Kidney epithelial cell (primary cell): Measurements from ENCODE around the gene HS6ST1. TPM values are rescaled to one million over a fixed set of nuclear protein-coding genes. Genes with fewer than 3 reads are reported as not detected.

ENCODE experiments used
- DNase-seq: peaks from one replicate; pipeline ENCODE4 v3.0.0-alpha.2; 2010; ENCODE audit warnings: low read depth
- H3K27me3 ChIP-seq: 2 replicates; pipeline ENCODE4 v1.6.0; 2011; ENCODE audit warnings: low read length; ENCODE audit not compliant: control insufficient read depth, insufficient read depth
- H3K36me3 ChIP-seq: 2 replicates; pipeline ENCODE4 v1.5.1; 2011; ENCODE audit warnings: low read length; ENCODE audit not compliant: control insufficient read depth, insufficient read depth
- H3K4me3 ChIP-seq: 2 replicates; pipeline ENCODE4 v1.5.1; 2011; ENCODE audit warnings: low read depth, mild to moderate bottlenecking, control low read depth, low read length
- total RNA-seq: library from RNA; depleted of rRNA; stranded (reverse); fragments of >200 nt; gene quantifications from 2 replicates; pipeline ENCODE4 v1.2.3, GENCODE V29; 2015
- TF ChIP-seq, protein P1 (sequence below): IDR thresholded peaks from 2 replicates; pipeline ENCODE4 v1.5.1; 2011; ENCODE audit warnings: mild to moderate bottlenecking, moderate library complexity, low read length, control low read depth, inconsistent platforms; ENCODE audit not compliant: insufficient read depth, poor library complexity, severe bottlenecking

HS6ST1 gene
- total RNA-seq, 1 donor from 2014 or later, result 34.4 TPM

DNA sequence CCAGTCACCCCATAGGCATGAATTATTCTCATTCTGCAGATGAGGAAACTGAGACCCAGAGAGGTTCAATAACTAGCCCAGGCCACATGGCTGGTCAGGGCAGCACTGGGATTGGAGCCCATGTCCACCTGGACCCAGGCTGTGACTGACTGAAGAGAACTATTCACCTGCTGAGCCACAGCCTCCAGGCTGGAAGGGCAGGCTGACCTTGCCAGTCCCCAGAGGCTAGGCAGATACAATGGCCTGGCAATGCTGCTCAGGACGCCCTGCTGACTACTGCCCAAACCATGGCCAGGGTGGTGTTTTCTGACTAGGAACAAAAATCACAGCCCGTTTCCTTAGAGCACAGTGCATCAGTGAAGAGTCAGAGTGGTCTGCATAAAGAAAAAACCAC lies 36.8 kb downstream of the HS6ST1 start:
- TF ChIP-seq, protein P1, sequence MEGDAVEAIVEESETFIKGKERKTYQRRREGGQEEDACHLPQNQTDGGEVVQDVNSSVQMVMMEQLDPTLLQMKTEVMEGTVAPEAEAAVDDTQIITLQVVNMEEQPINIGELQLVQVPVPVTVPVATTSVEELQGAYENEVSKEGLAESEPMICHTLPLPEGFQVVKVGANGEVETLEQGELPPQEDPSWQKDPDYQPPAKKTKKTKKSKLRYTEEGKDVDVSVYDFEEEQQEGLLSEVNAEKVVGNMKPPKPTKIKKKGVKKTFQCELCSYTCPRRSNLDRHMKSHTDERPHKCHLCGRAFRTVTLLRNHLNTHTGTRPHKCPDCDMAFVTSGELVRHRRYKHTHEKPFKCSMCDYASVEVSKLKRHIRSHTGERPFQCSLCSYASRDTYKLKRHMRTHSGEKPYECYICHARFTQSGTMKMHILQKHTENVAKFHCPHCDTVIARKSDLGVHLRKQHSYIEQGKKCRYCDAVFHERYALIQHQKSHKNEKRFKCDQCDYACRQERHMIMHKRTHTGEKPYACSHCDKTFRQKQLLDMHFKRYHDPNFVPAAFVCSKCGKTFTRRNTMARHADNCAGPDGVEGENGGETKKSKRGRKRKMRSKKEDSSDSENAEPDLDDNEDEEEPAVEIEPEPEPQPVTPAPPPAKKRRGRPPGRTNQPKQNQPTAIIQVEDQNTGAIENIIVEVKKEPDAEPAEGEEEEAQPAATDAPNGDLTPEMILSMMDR, result no peak
- no peaks in the 10 kb centered on the region for H3K27me3 ChIP-seq
- no peaks in the 10 kb centered on the region for H3K36me3 ChIP-seq
- H3K4me3 ChIP-seq, result no peak overlapping the region
- DNase-seq, result no peak

DNA sequence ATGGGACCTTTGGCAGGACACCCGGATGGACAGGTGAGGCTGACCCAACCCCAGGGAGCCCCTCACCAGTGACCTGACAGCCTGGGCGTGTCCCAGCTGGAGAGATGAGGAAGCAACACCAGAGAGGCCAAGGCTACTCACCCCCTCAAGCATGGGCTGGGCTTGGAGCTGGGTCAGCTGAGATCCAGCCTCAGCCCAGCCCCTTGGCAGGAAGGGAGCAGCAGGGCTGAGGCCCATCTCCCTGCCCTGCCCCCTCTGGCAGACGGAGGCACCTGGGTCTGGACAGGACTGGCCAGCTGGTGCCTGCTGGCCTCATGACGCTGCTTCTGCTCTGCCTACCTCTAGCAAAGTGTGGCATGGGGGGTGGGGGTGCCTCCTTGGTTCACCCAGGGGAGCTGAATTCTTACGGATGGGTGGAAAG lies 37.8 kb downstream of the HS6ST1 start:
- TF ChIP-seq, protein P1, result no peak
- H3K36me3 ChIP-seq, result no peaks in the 10 kb centered on the region

DNA sequence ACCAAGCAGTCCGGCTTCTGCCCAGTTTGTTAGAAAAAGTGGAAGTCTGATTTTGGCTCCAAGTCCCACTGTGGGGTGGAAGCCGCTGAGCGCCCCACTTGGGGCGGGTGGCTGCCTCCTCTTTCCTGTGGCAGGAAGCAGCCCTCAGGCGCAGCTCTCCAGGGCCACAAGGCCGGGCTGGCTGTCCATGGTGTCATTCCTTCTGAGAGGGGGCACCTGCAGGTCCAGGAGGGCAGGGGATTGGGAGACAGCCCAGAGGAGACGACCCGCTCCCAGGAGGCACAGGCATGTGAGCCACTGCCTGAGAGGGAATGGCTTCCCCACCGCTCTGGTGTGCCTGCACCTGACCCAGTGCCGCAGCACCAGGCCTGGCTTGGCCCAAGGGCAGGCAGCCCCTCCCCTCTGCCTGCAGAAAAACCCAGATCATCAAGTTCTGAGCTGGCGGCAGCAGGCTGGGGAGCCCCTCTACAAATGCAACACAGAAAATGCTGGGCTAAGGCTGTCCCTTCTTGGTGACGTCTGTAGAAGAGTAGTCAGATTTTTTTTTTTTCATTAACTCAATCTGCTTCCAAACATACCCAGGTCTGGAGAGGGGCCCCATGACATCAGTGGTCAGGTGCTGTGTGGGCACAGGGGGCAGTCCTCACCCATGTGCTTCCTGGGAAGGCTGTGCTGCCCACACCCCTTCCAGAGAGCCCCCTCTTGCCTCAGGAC lies 38.4 kb downstream of the HS6ST1 start:
- Histone ChIP-seq H3K36me3 (peaks cover 1% of the 10 kb centered on the region), H3K4me3 (no peak overlapping the region), H3K27me3 (no peaks in the 10 kb centered on the region)
- no peak for DNase-seq
- TF ChIP-seq, protein P1, result no peak

More for the DNA sequence above, 37.8 kb downstream of the HS6ST1 start:
- no peak overlapping the region for H3K4me3 ChIP-seq
- no peak for DNase-seq
- H3K27me3 ChIP-seq, result no peaks in the 10 kb centered on the region

DNA sequence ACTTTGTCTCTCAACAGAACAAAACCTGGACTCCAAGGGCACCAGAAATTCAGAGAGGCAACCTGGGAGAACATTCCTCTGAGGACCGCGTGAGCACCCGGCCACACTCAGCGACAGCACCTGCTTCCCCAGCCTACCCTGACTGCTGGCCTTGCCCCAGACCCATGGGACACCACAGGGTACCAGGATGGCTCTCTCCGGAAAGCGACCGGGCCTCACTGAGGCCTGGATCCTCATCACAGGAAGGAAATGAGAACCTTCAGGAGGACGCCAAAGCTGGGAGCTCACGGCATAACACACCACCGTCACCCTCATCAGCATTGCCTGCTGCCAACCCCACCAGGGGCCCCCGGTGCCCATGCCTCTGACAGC lies 38.9 kb downstream of the HS6ST1 start:
- no peak for DNase-seq
- Histone ChIP-seq H3K36me3 (peaks cover 1% of the 10 kb centered on the region), H3K4me3 (no peak overlapping the region), H3K27me3 (no peaks in the 10 kb centered on the region)
- TF ChIP-seq, protein P1, result no peak

DNA sequence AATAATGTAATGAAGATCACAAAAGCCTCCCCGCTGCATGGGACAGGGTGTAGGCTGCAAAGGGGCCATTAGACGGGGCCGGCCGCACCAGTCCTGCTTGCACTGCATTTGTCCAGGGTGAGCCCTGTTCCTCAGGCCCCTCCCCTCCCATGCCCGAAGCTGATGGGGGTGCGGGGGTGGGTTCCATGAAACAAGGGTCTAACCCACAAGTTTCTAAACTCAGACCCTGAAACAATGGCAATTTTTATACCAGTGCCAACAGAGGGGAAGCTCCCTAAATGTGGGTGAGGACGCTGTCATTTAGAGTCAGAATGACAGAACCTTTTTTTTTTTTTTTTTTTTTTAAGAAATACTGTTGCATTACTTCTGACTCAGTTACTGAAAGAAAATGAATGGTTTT lies 39.7 kb downstream of the HS6ST1 start:
- TF ChIP-seq, protein P1, result no peak
- Histone ChIP-seq H3K27me3 (no peaks in the 10 kb centered on the region), H3K4me3 (no peak overlapping the region), H3K36me3 (peaks cover 1% of the 10 kb centered on the region)
- no peak for DNase-seq
